Stimulated activated CD8-positive, alpha-beta memory T cell treated with anti-CD3 and anti-CD28 coated beads, Interleukin-15, amount 100 ng/mL, for 24 hours (primary cell): ENCODE results near the gene AP2B1.
"Not testable (repeated sequence)": the region's sequence is repeated elsewhere in the genome, so short reads cannot be mapped to it uniquely, and the experiment has no call there.

Experiments used
- DNase-seq: peaks from one replicate; pipeline ENCODE4 v3.0.0-alpha.2; 2020; ENCODE audit warnings: low read depth

Gene AP2B1

DNA sequence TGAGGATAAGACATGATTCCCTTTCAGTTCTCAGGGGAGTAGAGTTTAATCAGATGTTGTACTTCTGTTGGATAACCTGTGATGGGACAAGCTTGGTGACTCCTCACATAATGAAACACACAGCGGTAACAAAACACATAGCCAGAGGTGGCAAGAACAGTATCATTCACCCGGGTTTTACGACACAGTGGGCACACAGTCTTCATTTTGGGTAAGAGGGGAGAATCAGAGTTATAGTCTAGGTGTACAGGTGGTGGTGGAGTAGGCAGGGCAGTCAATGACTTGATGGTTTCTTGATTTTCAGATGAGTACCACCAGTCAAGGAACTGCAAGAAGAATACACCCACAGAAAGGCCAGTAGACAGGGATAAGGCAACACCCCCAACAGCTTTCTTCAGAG, 11.4 kb upstream of the AP2B1 start:
- no peak for DNase-seq

DNA sequence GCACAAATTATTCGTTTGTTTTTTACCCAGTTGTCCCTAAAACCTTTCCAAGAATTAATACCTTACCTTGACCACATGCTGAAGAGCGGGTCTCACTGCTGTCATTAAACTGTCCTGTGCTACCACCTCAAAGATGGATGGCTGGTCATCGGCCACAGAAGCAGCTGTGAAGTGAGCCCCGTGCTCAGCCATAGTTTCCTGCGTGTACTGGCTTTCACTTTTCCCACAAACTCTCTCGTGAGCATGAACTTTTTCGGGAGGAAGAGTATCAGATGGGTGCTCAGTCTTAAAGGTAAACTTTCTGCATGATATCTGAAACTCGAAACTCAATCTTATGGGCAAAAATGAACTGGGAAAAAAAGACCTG, 9.3 kb upstream of the AP2B1 start:
- DNase-seq, result no peak

GRCh38 chr17:35578197-35578928, 8.8 kb upstream of the AP2B1 start, which contains the start of gene PEX12:
PEX12 (minus strand) TSS chr17:35578571; CDS start chr17:35578021, 550 bp downstream.
- DNase-seq, result peak; percentile 57

GRCh38 chr17:35578929-35579432, 8.1 kb upstream of the AP2B1 start:
- no peak for DNase-seq

GRCh38 chr17:35584061-35584460, 3.1 kb upstream of the AP2B1 start:
- DNase-seq, result no peak

DNA sequence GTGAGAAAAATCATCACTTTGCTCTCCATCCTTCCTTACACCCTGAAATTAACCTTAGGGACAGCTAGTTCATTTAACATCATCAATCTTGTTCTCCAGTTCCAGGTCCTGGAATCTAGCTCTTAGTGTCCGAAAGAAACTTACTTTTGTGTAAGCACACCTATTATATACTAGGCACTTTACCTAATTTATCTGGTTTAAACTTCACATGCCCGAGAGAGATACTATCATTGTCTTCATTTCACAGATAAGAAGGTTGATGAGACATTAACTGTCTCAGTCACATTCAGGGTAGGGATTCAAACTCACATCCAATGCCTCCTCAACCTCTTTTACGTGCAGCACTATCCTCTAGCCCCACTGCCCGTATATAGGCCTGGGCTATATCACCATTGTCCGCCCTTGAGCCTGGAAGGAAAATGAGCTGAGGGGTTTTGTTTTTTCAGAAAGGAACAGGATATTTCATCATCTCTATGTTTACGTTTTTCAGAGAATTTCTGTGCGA, 501 bp upstream of the AP2B1 start:
- no peak for DNase-seq

- no peak for DNase-seq
Observed at GRCh38 chr17:35588196-35588920, 1.2 kb downstream of the AP2B1 start.

- no peak for DNase-seq
Observed at GRCh38 chr17:35596072-35596471, 8.9 kb downstream of the AP2B1 start.

DNA sequence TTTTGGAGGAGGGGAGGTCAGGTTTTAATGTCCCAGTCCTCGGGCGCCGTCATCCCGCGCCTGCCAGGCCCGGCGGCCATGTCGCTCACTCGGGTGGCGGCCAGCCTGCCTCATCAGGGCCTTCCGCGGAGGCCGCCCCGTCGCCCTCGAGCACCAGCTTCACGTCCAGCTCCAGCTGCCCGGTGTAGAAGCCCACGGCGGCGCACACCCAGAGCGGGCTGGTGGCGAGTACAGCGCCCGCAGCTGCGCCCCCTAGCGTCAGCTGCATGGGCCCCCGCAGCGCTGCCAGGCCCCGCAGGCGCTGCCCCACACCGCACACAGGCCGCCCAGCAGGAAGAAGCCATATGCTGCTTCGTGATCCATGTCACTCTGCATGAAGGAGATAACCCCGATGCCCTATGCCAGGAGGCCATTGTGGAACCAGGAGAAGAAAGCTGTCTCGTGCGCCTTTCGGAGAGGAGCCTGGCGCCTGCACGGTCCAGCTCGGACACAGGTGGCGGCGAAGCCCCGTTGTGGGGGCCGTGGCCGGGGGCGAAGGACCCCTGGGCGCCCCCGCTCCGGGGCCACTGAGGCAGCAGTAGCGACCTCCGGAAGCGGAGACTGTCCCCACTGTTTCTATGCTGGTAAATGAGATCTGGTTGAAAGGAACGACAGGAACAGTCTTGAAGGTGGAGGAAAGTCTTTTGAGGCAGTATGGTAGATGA, 9.6 kb downstream of the AP2B1 start:
- no peak for DNase-seq

- no peak for DNase-seq
Observed at GRCh38 chr17:35597604-35598003, 10.5 kb downstream of the AP2B1 start.

GRCh38 chr17:35603674-35604073, 16.6 kb downstream of the AP2B1 start:
- DNase-seq, result no peak

GRCh38 chr17:35605678-35606077, 18.6 kb downstream of the AP2B1 start:
- no peak for DNase-seq

- no peak for DNase-seq
Observed at GRCh38 chr17:35607239-35607847, 20.2 kb downstream of the AP2B1 start.

DNA sequence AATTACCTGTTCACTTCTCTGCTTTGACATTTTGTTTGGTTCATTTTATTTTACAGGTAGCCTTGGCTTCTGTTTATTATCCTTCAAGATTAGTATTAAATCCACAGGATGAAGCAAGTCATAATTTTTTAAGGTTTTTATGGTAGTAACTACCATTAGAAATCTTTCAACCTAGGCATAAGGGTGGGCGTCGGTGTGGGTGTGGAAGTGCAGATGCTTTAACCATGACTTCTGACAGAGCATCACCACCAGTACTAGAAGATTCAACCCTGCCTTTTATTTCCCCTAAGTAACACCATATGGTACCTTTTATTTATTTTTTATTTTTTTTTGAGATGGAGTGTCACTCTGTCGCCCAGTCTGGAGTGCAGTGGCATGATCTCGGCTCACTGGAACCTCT, 22.7 kb downstream of the AP2B1 start:
- DNase-seq, result no peak

DNA sequence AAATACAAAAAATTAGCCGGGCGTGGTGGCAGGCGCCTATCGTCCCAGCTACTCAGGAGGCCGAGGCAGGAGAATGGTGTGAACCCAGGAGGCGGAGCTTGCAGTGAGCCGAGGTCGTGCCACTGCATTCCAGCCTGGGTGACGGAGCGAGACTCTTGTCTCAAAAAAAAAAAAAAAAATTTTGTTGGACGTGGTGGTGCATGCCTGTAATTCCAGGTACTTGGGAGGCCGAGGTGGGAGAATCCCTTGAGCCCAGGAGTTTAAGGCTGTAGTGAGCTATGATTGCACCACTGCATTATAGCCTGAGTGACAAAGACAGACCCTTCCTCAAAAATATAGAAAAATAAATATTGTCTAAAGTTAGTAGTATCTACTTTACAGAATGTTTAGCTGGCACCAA, 23.6 kb downstream of the AP2B1 start:
- not testable (repeated sequence) for DNase-seq

- no peak for DNase-seq
Observed at GRCh38 chr17:35612924-35613521, 25.9 kb downstream of the AP2B1 start.

DNA sequence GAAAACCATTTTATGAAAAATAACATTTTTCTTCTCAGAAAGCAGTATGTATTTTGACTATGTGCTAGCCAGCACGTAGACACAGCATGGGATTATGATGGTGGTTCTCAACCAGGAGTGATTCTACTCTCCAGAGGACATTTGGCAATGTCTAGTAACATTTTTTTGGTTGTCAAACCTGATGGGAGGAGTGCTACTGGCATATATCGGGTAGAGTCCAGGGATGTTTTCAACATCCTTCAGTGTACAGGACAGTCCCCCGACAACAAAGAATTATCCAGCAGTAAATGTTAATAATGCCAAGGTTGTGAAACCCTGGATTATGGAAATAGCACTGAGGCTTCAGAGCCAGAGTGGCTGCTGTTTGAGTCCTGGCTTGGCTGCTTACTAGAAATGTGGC, 27.7 kb downstream of the AP2B1 start:
- no peak for DNase-seq

GRCh38 chr17:35616536-35616935, 29.4 kb downstream of the AP2B1 start:
- no peak for DNase-seq

GRCh38 chr17:35617505-35617904, 30.4 kb downstream of the AP2B1 start:
- DNase-seq, result no peak

- no peak for DNase-seq
Observed at GRCh38 chr17:35618628-35619027, 31.5 kb downstream of the AP2B1 start.

- no peak for DNase-seq
Observed at GRCh38 chr17:35621768-35622167, 34.6 kb downstream of the AP2B1 start.

- no peak for DNase-seq
Observed at GRCh38 chr17:35627417-35627816, 40.3 kb downstream of the AP2B1 start.
